DND-41 (cell line): Measurements from ENCODE around the gene GABBR2.

Experiments used
- ATAC-seq: fragments of 200-7000 bp; cut with Tn5 transposase; 3 replicates; pipeline ENCODE4 v1.9.1; 2021; ENCODE audit warnings: low read depth; ENCODE audit not compliant: insufficient read depth
- DNase-seq: peaks from one replicate; pipeline ENCODE4 v3.0.0-alpha.2; 2020
- H2AFZ ChIP-seq: 2 replicates; pipeline ENCODE4 v1.6.0; 2012; ENCODE audit warnings: low read depth, low read length
- H3K27ac ChIP-seq: 2 replicates; pipeline ENCODE4 v1.5.1; 2012; ENCODE audit warnings: low read length, inconsistent platforms
- H3K27me3 ChIP-seq: fragments of 200-600 bp; sonication (generic); 2 replicates; pipeline ENCODE4 v1.6.0; 2012; ENCODE audit warnings: low read length, mild to moderate bottlenecking, inconsistent platforms; ENCODE audit not compliant: insufficient read depth, poor library complexity
- H3K36me3 ChIP-seq: 2 replicates; pipeline ENCODE4 v1.5.1; 2012; ENCODE audit warnings: low read length, inconsistent platforms; ENCODE audit not compliant: insufficient read depth
- H3K4me1 ChIP-seq: 2 replicates; pipeline ENCODE4 v1.5.1; 2012; ENCODE audit warnings: mild to moderate bottlenecking, low read length; ENCODE audit not compliant: insufficient read depth
- H3K4me2 ChIP-seq: 2 replicates; pipeline ENCODE4 v1.6.0; 2012; ENCODE audit warnings: mild to moderate bottlenecking, moderate library complexity, low read length, inconsistent platforms; ENCODE audit not compliant: insufficient read depth
- H3K4me3 ChIP-seq, 2 experiments: fragments of 200-600 bp in 1 of 2; shearing (Covaris generic) in 1 of 2; 2 replicates each; pipeline ENCODE4 v1.5.1; 2012 to 2016; ENCODE audit warnings: inconsistent platforms in 2 of 2, low read length in 2 of 2, mild to moderate bottlenecking in 2 of 2, low read depth in 1 of 2, moderate library complexity in 1 of 2
- H3K79me2 ChIP-seq: 2 replicates; pipeline ENCODE4 v1.6.0; 2012; ENCODE audit warnings: low read length, inconsistent platforms; ENCODE audit not compliant: insufficient read depth
- H3K9ac ChIP-seq: 2 replicates; pipeline ENCODE4 v1.6.0; 2012; ENCODE audit warnings: low read depth, mild to moderate bottlenecking, inconsistent platforms, low read length, moderate library complexity
- H3K9me3 ChIP-seq: 2 replicates; pipeline ENCODE4 v1.5.1; 2012; ENCODE audit warnings: low read length, moderate library complexity, mild to moderate bottlenecking, inconsistent platforms; ENCODE audit not compliant: insufficient read depth, severe bottlenecking
- H4K20me1 ChIP-seq: 2 replicates; pipeline ENCODE4 v1.6.0; 2012; ENCODE audit warnings: low read length; ENCODE audit not compliant: insufficient read depth
- EZH2 ChIP-seq: IDR thresholded peaks from 3 replicates; pipeline ENCODE4 v1.6.1; 2012; ENCODE audit warnings: borderline replicate concordance, low read depth, mild to moderate bottlenecking, moderate library complexity, low read length, inconsistent platforms; ENCODE audit not compliant: severe bottlenecking
- TF ChIP-seq, protein P1 (sequence below): IDR thresholded peaks from 2 replicates; pipeline ENCODE4 v1.5.1; 2012; ENCODE audit warnings: borderline replicate concordance, low read length, moderate library complexity, mild to moderate bottlenecking; ENCODE audit not compliant: poor library complexity, severe bottlenecking; ENCODE audit errors: extremely low read depth

GABBR2 gene

DNA sequence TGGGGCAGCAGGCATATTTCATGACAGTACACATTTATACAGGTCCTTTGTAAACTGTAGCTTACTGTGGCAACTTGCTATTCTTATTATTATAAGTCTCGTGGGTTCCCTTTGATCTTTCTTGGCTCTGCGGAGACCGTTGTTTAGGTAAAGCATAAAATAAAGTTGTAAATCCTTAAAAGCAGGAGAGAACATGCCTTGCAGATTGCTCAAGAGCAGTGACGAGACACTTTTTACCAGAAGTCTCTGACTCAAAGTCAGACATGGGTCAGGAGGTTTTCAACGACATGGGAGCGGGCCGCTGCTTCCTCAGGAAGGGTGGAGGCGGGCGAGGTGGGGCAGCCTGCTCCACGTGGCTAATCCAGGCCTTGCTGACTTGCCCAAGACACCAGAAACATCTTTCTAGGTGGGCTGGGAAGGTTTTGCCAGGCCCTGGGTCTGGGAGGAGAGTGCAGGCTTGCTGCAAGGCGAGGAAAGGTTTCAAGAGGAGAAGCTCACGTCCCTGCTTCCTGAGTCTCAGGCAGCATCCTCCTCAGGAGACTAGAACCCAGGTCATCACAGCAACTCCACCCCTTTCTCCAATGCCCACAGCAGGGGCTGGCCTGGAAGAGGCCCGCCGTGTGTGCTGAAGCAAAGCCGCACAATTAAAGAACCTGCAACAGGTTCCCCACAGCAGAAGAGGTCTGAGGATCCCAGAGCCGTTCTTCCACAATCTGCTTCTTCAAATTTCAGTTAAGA is 459.8 kb downstream of the GABBR2 start:
- Histone ChIP-seq H3K4me3 (no peak overlapping the region), H3K36me3 (no peaks in the 10 kb centered on the region), H4K20me1 (no peaks in the 10 kb centered on the region), H3K9ac (no peak overlapping the region), H3K4me2 (no peak overlapping the region), H2AFZ (no peak overlapping the region), H3K27ac (no peak overlapping the region), H3K27me3 (no peaks in the 10 kb centered on the region), H3K79me2 (no peaks in the 10 kb centered on the region), H3K9me3 (no peaks in the 10 kb centered on the region), H3K4me1 (peaks cover 2% of the 10 kb centered on the region)
- ATAC-seq (no peak), DNase-seq (no peak)
- TF ChIP-seq, protein P1, sequence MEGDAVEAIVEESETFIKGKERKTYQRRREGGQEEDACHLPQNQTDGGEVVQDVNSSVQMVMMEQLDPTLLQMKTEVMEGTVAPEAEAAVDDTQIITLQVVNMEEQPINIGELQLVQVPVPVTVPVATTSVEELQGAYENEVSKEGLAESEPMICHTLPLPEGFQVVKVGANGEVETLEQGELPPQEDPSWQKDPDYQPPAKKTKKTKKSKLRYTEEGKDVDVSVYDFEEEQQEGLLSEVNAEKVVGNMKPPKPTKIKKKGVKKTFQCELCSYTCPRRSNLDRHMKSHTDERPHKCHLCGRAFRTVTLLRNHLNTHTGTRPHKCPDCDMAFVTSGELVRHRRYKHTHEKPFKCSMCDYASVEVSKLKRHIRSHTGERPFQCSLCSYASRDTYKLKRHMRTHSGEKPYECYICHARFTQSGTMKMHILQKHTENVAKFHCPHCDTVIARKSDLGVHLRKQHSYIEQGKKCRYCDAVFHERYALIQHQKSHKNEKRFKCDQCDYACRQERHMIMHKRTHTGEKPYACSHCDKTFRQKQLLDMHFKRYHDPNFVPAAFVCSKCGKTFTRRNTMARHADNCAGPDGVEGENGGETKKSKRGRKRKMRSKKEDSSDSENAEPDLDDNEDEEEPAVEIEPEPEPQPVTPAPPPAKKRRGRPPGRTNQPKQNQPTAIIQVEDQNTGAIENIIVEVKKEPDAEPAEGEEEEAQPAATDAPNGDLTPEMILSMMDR, result no peak
- TF ChIP-seq EZH2, result no peak

DNA sequence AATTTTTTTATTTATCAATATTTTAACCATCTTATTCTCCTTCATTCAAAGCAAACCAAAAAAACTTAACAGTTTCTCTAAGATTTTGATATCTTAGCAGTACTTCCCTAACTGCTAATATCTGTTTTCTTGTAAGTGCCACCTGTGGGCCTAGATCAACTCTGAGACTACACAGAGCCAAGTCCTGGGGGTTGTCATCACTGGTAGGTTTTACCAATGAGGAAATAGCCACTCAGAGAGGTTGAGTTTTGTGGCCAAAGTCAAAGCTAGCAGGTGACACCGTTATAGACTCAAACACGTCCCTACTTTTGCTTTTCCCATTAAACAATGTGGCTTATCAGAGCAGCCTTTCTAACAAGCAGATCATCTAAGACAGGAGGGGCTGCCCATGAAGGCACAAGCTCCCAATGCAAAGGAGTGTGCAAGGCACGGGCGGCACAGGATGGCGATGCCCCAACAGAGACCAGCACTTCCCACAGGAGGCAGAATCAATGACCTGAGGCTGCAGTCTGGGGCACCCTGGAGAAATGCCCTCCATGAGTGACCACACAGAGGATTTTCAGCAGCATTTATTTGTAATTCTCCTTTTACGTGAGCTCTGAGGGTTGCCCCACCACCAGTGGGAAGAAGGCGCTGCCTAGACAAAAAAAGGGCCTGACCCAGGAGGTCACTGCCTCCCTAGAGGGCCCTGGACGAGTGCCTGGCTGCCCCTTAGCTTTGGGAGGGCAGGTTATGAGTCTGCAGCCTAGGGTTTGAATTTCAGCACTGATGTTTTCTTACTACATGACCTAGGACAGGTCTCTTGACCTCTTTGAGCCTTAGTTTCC is 460.7 kb downstream of the GABBR2 start:
- H3K4me1 ChIP-seq, result no peaks in the 10 kb centered on the region
- H3K9ac ChIP-seq, result no peak overlapping the region
- no peaks in the 10 kb centered on the region for H3K27me3 ChIP-seq

DNA sequence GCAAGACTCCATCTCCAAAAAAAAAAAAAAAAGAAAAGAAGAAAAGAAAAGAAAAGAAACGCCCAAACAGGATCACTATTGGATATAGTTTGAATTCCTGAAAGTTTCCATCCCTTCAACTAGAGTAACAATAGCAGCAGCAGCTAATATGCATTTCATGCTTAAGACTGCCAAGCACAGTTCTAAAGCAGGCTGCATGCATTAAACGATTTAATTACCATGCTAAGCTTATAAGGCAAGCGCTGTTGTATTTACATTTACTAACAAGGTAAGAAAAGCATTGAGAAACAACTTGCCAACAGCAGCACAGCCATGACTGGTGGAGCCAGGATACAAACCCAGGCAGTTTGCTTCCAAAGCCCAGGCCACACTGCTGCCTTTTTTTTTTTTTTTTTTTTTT is 466.3 kb downstream of the GABBR2 start:
- ATAC-seq (no peak), DNase-seq (no peak)
- Histone ChIP-seq H3K4me3 (no peak overlapping the region), H3K27me3 (no peaks in the 10 kb centered on the region), H4K20me1 (no peaks in the 10 kb centered on the region), H3K79me2 (no peaks in the 10 kb centered on the region), H2AFZ (no peak overlapping the region), H3K4me2 (no peak overlapping the region), H3K9ac (no peak overlapping the region), H3K36me3 (no peaks in the 10 kb centered on the region), H3K9me3 (no peaks in the 10 kb centered on the region), H3K4me1 (no peaks in the 10 kb centered on the region), H3K27ac (no peak overlapping the region)
- TF ChIP-seq, protein P1, result no peak
- no peak for TF ChIP-seq EZH2

More for the DNA sequence above, 460.7 kb downstream of the GABBR2 start:
- ATAC-seq, result no peak
- Histone ChIP-seq H4K20me1 (no peaks in the 10 kb centered on the region), H3K36me3 (no peaks in the 10 kb centered on the region), H3K9me3 (no peaks in the 10 kb centered on the region), H2AFZ (no peak overlapping the region), H3K27ac (no peak overlapping the region), H3K79me2 (no peaks in the 10 kb centered on the region), H3K4me2 (no peak overlapping the region), H3K4me3 (no peak overlapping the region)
- no peak for TF ChIP-seq EZH2
- TF ChIP-seq, protein P1, result no peak
- DNase-seq, result no peak
